Psoas muscle (tissue), 8 donors: ENCODE data around the gene HES3. TPM values are rescaled to one million over a fixed set of nuclear protein-coding genes. Genes with fewer than 3 reads are reported as not detected.

Source experiments
- ATAC-seq, 4 donors: fragments of 200-7000 bp; cut with Tn5 transposase; one replicate each; pipeline ENCODE4 v1.9.1; 2020; ENCODE audit warnings: moderate library complexity in 3 of 4, mild to moderate bottlenecking in 2 of 4
- DNase-seq, 2 donors: peaks; one replicate each; pipeline ENCODE4 v3.0.0-alpha.2; 2020
- H3K27ac ChIP-seq: fragments of 200-600 bp; one replicate; pipeline ENCODE4 v1.8.0; 2022
- H3K27me3 ChIP-seq, 3 donors: fragments of 200-600 bp in 1 of 3; one replicate each; pipeline versions ENCODE4 v1.6.1 to v1.8.0; 2013 to 2022; ENCODE audit warnings: low read length in 2 of 3, mild to moderate bottlenecking in 2 of 3, moderate library complexity in 1 of 3; ENCODE audit not compliant: insufficient read depth in 3 of 3
- H3K36me3 ChIP-seq, 2 donors: fragments of 200-600 bp in 1 of 2; one replicate each; pipeline versions ENCODE4 v1.6.1 to v1.8.0; 2013 to 2022; ENCODE audit warnings: low read depth in 1 of 2, mild to moderate bottlenecking in 1 of 2, moderate library complexity in 1 of 2; ENCODE audit not compliant: insufficient read depth in 1 of 2
- H3K4me1 ChIP-seq: fragments of 200-600 bp; one replicate; pipeline ENCODE4 v1.8.0; 2022
- H3K4me3 ChIP-seq: fragments of 200-600 bp; one replicate; pipeline ENCODE4 v1.8.0; 2022; ENCODE audit warnings: mild to moderate bottlenecking
- H3K9me3 ChIP-seq: fragments of 200-600 bp; one replicate; pipeline ENCODE4 v1.8.0; 2022
- WGBS, 3 donors: extraction: QIAGEN DNeasy Blood & Tissue Kit; methylation state at CpG; one replicate each; pipeline versions ENCODE4 v1.1.6 to v1.1.7; 2013; 5-methylcytosine and 5-hydroxymethylcytosine counted together
- intact Hi-C, 2 donors: fragments of 100-400 bp; cut with DNase I; formaldehyde crosslinking; loops; one replicate each; pipeline versions ENCODE4 v1.11.0 to v1.14.2; 2022
- polyA plus RNA-seq, 3 donors: library from polyadenylated mRNA; stranded (reverse); fragments of 200-250 nt; gene quantifications; one replicate each; pipeline ENCODE4 v1.2.3, GENCODE V29; 2013
- total RNA-seq, 4 donors: library from RNA; stranded (reverse); fragmentation: NEBNext Ultra II Directional in 2 of 4; extraction: Animal tissue kit (Norgen Biotek cat#: 25700) in 2 of 4; gene quantifications; one replicate each; pipeline versions ENCODE4 v1.2.1 to v1.2.4, GENCODE V29; 2021 to 2023
- TF ChIP-seq, protein P1 (sequence below): fragments of 200-600 bp; IDR thresholded peaks from one replicate; pipeline ENCODE4 v1.8.0; 2022; ENCODE audit warnings: antibody characterized with exemption
- donor health status: healthy with polysubstance abuse.
- donor health status: DM: no; HTN: no; CAD: no; lungs with moderate emphysema.
- donor health status: Bipolar disorder and iron deficiency.
- donor health status: healthy.
- donor health status: DM: yes; HTN: yes; CAD: no.
- donor health status: DM: no; HTN: no; CAD: no.
- donor health status: DM: no; HTN: no; CAD: no.
- donor health status: DM: yes; HTN: yes; CAD: no.

Gene HES3
- total and polyA plus RNA-seq, 7 donors, result not detected

DNA sequence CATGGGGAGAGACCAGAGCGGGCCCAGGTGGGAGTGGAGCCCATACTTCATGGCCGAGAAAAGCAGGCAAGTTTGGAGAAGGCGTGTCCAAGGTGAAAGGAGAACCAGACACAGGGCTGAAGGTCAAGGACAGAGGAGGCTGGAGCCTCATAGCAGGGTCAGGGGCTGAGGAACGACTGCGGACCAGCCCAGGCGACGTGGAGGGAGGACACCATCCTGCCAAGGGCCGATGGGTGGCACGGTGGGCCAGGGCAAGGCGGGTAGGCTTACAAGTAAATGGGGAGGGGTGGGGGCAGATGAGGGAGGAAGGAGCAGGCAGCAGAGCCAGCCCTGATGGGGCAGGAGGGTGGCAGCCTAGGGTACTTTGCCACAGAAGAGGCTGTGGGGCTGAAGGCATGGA, 35.1 kb downstream of the HES3 start:
- H3K36me3 ChIP-seq, result no peaks in the 10 kb centered on the region
- no peak overlapping the region for H3K4me3 ChIP-seq
- TF ChIP-seq, protein P1, sequence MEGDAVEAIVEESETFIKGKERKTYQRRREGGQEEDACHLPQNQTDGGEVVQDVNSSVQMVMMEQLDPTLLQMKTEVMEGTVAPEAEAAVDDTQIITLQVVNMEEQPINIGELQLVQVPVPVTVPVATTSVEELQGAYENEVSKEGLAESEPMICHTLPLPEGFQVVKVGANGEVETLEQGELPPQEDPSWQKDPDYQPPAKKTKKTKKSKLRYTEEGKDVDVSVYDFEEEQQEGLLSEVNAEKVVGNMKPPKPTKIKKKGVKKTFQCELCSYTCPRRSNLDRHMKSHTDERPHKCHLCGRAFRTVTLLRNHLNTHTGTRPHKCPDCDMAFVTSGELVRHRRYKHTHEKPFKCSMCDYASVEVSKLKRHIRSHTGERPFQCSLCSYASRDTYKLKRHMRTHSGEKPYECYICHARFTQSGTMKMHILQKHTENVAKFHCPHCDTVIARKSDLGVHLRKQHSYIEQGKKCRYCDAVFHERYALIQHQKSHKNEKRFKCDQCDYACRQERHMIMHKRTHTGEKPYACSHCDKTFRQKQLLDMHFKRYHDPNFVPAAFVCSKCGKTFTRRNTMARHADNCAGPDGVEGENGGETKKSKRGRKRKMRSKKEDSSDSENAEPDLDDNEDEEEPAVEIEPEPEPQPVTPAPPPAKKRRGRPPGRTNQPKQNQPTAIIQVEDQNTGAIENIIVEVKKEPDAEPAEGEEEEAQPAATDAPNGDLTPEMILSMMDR, result no peak
- peaks cover 11% of the 10 kb centered on the region for H3K4me1 ChIP-seq
- DNase-seq (no peak), ATAC-seq (no peak)
- no peaks in the 10 kb centered on the region for H3K9me3 ChIP-seq
- no peaks in the 10 kb centered on the region for H3K27me3 ChIP-seq
- WGBS, 3 donors, result 95 to 99% (median 98%) methylated on average over 10 of the region's 10 CpGs
- intact Hi-C loops, result no loop called here
- no peak overlapping the region for H3K27ac ChIP-seq

DNA sequence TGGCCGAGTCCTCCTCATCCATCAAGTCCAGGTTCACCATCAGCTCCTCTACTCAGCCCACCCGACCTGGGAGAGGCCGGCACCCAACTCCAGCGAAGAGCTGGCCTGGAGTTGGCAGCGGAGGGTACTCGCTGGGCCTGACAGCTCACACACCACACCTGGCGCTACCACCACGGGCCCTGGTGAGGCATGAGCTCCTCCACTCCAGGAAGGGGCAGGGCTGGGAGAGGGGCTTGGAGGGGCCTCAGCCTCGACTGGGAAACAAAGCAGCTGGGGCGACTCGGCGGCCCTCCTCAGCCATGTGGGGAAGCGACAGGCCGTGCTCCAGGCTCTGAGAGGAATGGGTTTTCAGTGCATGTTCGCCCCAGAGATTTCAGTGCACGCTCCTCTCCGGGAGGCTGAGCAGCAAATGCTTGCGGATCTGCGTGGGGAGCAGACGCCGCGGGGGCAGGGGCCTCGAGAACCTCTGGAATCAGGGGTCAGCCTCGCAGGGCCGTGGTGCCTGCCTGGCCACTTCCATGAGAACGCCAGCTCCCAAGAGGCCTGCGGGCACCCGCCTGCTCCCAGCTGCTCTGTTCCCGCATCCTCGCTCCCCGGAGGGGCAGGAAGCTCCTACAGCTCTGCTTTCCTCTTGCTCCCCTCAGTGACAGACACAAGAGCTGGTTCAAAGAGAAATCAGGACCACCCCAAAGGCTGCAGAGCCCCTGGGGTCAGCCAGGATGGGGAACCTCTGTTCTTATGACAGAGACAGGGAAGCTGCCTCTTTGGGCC, 35.8 kb downstream of the HES3 start:
- H3K4me1 ChIP-seq, result peaks cover 11% of the 10 kb centered on the region
- H3K27me3 ChIP-seq, result no peaks in the 10 kb centered on the region
- H3K4me3 ChIP-seq, result no peak overlapping the region
- ATAC-seq (no peak), DNase-seq (no peak)
- WGBS, 3 donors, result 91 to 95% (median 93%) methylated on average over 31 of the region's 31 CpGs
- no peak overlapping the region for H3K27ac ChIP-seq
- H3K36me3 ChIP-seq, result no peaks in the 10 kb centered on the region
- TF ChIP-seq, protein P1, result no peak
- intact Hi-C loops, result no loop called here
- H3K9me3 ChIP-seq, result no peaks in the 10 kb centered on the region

DNA sequence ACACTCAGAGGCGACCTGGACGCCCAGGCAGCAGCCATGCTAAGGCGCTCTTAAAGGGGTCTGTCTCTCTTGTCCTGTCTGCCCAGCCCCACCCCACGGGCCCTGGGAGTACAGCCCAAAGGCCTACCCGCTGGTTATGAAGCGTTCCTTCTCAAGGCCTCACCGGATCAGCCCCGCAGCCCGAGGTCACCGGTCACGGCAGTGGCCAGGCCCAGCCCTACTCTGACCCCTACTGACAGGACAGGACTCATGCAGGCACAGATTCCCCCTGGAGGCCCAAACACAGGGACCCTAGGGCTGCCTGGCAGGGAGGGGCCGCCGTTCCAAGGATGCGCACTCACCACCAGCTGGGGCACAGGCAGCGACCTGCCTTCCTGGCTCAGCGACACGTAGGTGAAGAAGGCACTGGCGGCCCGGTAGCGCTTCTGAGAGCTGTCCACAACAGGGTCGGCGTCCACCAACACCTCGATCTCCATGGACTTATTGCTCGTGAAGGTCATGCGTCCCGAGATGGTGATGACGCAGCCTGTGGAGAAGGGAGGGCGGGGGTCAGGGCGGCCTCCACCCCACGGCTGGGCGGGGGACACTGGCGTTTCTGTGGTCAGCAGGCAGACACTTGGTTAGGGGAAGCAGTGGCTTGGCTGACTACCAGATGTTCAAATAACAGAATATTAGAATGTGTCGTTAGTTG, 36.9 kb downstream of the HES3 start:
- peak in 1 of 4 donors; percentile 39 for ATAC-seq
- DNase-seq, result peak; percentile 42 to 66
- no peaks in the 10 kb centered on the region for H3K9me3 ChIP-seq
- no peaks in the 10 kb centered on the region for H3K27me3 ChIP-seq
- intact Hi-C loops, result no loop called here
- H3K36me3 ChIP-seq, result no peaks in the 10 kb centered on the region
- no peak overlapping the region for H3K4me3 ChIP-seq
- TF ChIP-seq, protein P1, result peak; percentile 28
- 73 to 81% (median 74%) methylated on average over 32 to 33 of the region's 33 CpGs for WGBS, 3 donors
- peaks cover 9% of the 10 kb centered on the region for H3K4me1 ChIP-seq
- no peak overlapping the region for H3K27ac ChIP-seq

DNA sequence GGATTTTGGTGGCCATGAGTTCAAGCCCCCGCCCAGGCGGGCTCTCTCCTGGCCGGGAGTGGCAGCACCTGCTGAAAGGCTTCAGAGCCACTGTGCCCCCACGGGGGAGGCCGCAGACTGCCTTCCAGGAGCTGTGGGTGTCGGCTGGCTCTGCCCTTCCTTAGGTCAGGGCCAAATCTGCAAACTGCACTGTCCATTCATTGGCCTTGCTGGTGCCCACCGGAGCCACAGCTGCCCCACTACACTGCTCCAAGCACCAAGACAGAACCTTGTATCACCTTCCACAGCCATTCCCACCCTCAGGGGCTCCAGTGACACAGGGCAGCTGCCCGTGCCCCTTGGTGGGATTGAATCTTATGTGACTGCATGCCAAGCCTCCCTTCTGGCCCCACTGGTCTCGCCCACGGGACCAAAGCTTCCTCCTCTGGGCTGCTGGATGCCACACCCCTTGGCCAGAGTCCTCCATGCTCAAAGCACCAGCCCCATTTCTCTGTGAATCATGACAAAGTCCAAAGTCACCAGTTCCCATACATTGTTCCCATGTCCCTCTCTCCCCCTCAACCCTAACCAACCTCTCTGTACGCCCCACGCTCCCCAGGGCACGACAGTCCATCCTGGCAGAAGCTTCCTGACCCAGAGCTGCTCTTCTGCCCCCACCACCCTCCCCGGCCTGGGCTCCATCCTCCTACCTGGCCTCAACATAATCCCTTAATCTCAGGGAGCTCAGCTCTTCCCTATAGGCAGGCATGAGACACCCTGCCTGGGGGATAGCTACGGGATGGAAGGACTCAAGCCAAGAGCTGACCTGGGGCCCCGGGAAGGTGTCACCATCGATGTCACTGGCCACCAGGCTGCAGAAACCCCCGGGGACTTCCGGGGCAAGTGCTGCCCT, 37.8 kb downstream of the HES3 start:
- intact Hi-C loops, result no loop called here
- no peaks in the 10 kb centered on the region for H3K9me3 ChIP-seq
- DNase-seq, result no peak
- no peaks in the 10 kb centered on the region for H3K36me3 ChIP-seq
- H3K4me1 ChIP-seq, result peaks cover 2% of the 10 kb centered on the region
- no peak overlapping the region for H3K4me3 ChIP-seq
- TF ChIP-seq, protein P1, result no peak
- no peak overlapping the region for H3K27ac ChIP-seq
- H3K27me3 ChIP-seq, result no peaks in the 10 kb centered on the region
- ATAC-seq, result no peak
- 64 to 75% (median 65%) methylated on average over 19 of the region's 19 CpGs for WGBS, 3 donors
